Liver (tissue), 9 donors: Measurements from ENCODE around the gene TACC2. TPM values are rescaled to one million over a fixed set of nuclear protein-coding genes. Genes with fewer than 3 reads are reported as not detected.

Experiments
- DNase-seq: peaks from one replicate; pipeline ENCODE4 v3.0.0-alpha.2; 2017; ENCODE audit warnings: low spot score
- H3K27ac ChIP-seq, 2 donors: one replicate each; pipeline ENCODE4 v1.7.0; 2013; ENCODE audit warnings: inconsistent platforms in 2 of 2, low read length in 2 of 2, control low read depth in 1 of 2, low read depth in 1 of 2, mild to moderate bottlenecking in 1 of 2
- H3K27me3 ChIP-seq, 4 donors: one replicate each; pipeline versions ENCODE4 v1.6.1 to v1.7.0; 2013; ENCODE audit warnings: low read length in 3 of 4, inconsistent platforms in 1 of 4, mild to moderate bottlenecking in 1 of 4, moderate library complexity in 1 of 4; ENCODE audit not compliant: control insufficient read depth in 4 of 4, insufficient read depth in 4 of 4
- H3K36me3 ChIP-seq, 4 donors: one replicate each; pipeline versions ENCODE4 v1.6.1 to v1.7.0; 2013; ENCODE audit warnings: low read length in 3 of 4, mild to moderate bottlenecking in 3 of 4, low read depth in 1 of 4, moderate library complexity in 1 of 4; ENCODE audit not compliant: control insufficient read depth in 4 of 4, insufficient read depth in 3 of 4
- H3K4me1 ChIP-seq, 4 donors: one replicate each; pipeline versions ENCODE4 v1.6.1 to v1.7.0; 2013; ENCODE audit warnings: low read length in 3 of 4, mild to moderate bottlenecking in 3 of 4, moderate library complexity in 1 of 4; ENCODE audit not compliant: control insufficient read depth in 4 of 4, insufficient read depth in 4 of 4
- H3K4me3 ChIP-seq, 3 donors: one replicate each; pipeline versions ENCODE4 v1.6.1 to v1.7.0; 2013; ENCODE audit warnings: low read length in 3 of 3, control low read depth in 1 of 3, low read depth in 1 of 3, mild to moderate bottlenecking in 1 of 3
- H3K9ac ChIP-seq, 2 donors: one replicate each; pipeline ENCODE4 v1.7.0; 2013; ENCODE audit warnings: low read length in 2 of 2, mild to moderate bottlenecking in 2 of 2, moderate library complexity in 2 of 2, control low read depth in 1 of 2, low read depth in 1 of 2
- H3K9me3 ChIP-seq, 4 donors: one replicate each; pipeline versions ENCODE4 v1.6.1 to v1.7.0; 2013; ENCODE audit warnings: low read length in 3 of 4; ENCODE audit not compliant: control insufficient read depth in 4 of 4
- ATF3 ChIP-seq: IDR thresholded peaks from 2 replicates; pipeline ENCODE4 v1.6.1; 2016; ENCODE audit warnings: antibody characterized with exemption
- EGR1 ChIP-seq, 2 donors: IDR thresholded peaks; 2 replicates each; pipeline ENCODE4 v1.6.1; 2016 to 2018; ENCODE audit warnings: antibody characterized with exemption in 2 of 2, low read depth in 2 of 2
- FOXA2 ChIP-seq: IDR thresholded peaks from 2 replicates; pipeline ENCODE4 v1.6.1; 2016; ENCODE audit warnings: antibody characterized with exemption
- GABPA ChIP-seq, 2 donors: IDR thresholded peaks in 1 of 2; conservative IDR thresholded peaks in 1 of 2; 2 replicates each; pipeline ENCODE4 v1.6.1; 2016; ENCODE audit warnings: antibody characterized with exemption in 2 of 2, mild to moderate bottlenecking in 1 of 2, moderate library complexity in 1 of 2
- HNF4G ChIP-seq: IDR thresholded peaks from 2 replicates; pipeline ENCODE4 v1.6.1; 2016; ENCODE audit warnings: antibody characterized with exemption
- JUND ChIP-seq, 2 donors: IDR thresholded peaks; 2 replicates each; pipeline ENCODE4 v1.6.1; 2016; ENCODE audit warnings: antibody characterized with exemption in 2 of 2
- MAX ChIP-seq: IDR thresholded peaks from 2 replicates; pipeline ENCODE4 v1.6.1; 2016; ENCODE audit warnings: antibody characterized with exemption
- NR2F2 ChIP-seq: IDR thresholded peaks from 2 replicates; pipeline ENCODE4 v1.6.1; 2016; ENCODE audit warnings: antibody characterized with exemption
- RAD21 ChIP-seq, 2 donors: IDR thresholded peaks; 2 replicates each; pipeline ENCODE4 v1.6.1; 2016; ENCODE audit warnings: antibody characterized with exemption in 2 of 2, mild to moderate bottlenecking in 2 of 2
- RXRA ChIP-seq, 2 donors: IDR thresholded peaks; 2 replicates each; pipeline ENCODE4 v1.6.1; 2017 to 2018; ENCODE audit warnings: antibody characterized with exemption in 2 of 2, mild to moderate bottlenecking in 1 of 2
- SP1 ChIP-seq: IDR thresholded peaks from 2 replicates; pipeline ENCODE4 v1.6.1; 2018; ENCODE audit warnings: antibody characterized with exemption, mild to moderate bottlenecking
- TAF1 ChIP-seq: conservative IDR thresholded peaks from 2 replicates; pipeline ENCODE4 v1.6.1; 2016; ENCODE audit warnings: antibody characterized with exemption, mild to moderate bottlenecking
- YY1 ChIP-seq: IDR thresholded peaks from 2 replicates; pipeline ENCODE4 v1.6.1; 2016; ENCODE audit warnings: antibody characterized with exemption, mild to moderate bottlenecking
- WGBS: extraction: QIAGEN DNeasy Blood & Tissue Kit; methylation state at CpG from one replicate; pipeline ENCODE4 v1.1.7; 2013; 5-methylcytosine and 5-hydroxymethylcytosine counted together
- polyA plus RNA-seq, 2 donors: library from polyadenylated mRNA; stranded (reverse) in 1 of 2; unstranded in 1 of 2; fragments of 200-250 nt in 1 of 2; fragments of >200 nt in 1 of 2; fragmentation: Nextera tagmentation in 1 of 2; extraction: Ambion mirVana in 1 of 2; gene quantifications; one replicate each; pipeline versions ENCODE4 v1.2.1 to v1.2.3, GENCODE V29; 2013 to 2015
- total RNA-seq, 2 donors: library from RNA; depleted of rRNA; stranded (reverse); fragments of >200 nt; gene quantifications; one replicate each; pipeline ENCODE4 v1.2.3, GENCODE V29; 2014
- TF ChIP-seq, protein P1 (sequence below): IDR thresholded peaks from 2 replicates; pipeline ENCODE4 v1.6.1; 2016; ENCODE audit warnings: antibody characterized with exemption, mild to moderate bottlenecking
- TF ChIP-seq, protein P2 (sequence below): IDR thresholded peaks from 2 replicates; pipeline ENCODE4 v1.6.1; 2016; ENCODE audit warnings: antibody characterized with exemption
- TF ChIP-seq, protein P3 (sequence below): fragments of 150-350 bp; IDR thresholded peaks from 2 replicates; pipeline ENCODE4 v1.5.1; 2017; ENCODE audit warnings: improper control_type of control experiment, low read depth, low read length; ENCODE audit not compliant: missing input control
- donor health status: healthy.
- donor health status: healthy.
- donor health status: healthy.
- donor health status: healthy.
- donor health status: healthy.

The TACC2 gene
- total and polyA plus RNA-seq, 4 donors, result 1.5 to 9.1 (median 7.8) TPM

- no peaks in the 10 kb centered on the region for H3K36me3 ChIP-seq
- WGBS, result 96% methylated on average over 3 of the region's 3 CpGs
- no peak for DNase-seq
- H3K9ac ChIP-seq, result no peak overlapping the region
- TF ChIP-seq NR2F2, result no peak
- TF ChIP-seq, protein P1, sequence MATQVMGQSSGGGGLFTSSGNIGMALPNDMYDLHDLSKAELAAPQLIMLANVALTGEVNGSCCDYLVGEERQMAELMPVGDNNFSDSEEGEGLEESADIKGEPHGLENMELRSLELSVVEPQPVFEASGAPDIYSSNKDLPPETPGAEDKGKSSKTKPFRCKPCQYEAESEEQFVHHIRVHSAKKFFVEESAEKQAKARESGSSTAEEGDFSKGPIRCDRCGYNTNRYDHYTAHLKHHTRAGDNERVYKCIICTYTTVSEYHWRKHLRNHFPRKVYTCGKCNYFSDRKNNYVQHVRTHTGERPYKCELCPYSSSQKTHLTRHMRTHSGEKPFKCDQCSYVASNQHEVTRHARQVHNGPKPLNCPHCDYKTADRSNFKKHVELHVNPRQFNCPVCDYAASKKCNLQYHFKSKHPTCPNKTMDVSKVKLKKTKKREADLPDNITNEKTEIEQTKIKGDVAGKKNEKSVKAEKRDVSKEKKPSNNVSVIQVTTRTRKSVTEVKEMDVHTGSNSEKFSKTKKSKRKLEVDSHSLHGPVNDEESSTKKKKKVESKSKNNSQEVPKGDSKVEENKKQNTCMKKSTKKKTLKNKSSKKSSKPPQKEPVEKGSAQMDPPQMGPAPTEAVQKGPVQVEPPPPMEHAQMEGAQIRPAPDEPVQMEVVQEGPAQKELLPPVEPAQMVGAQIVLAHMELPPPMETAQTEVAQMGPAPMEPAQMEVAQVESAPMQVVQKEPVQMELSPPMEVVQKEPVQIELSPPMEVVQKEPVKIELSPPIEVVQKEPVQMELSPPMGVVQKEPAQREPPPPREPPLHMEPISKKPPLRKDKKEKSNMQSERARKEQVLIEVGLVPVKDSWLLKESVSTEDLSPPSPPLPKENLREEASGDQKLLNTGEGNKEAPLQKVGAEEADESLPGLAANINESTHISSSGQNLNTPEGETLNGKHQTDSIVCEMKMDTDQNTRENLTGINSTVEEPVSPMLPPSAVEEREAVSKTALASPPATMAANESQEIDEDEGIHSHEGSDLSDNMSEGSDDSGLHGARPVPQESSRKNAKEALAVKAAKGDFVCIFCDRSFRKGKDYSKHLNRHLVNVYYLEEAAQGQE, result no peak
- no peak for TF ChIP-seq GABPA (IDR thresholded peaks at IDR 0.05 in 1 of 2, conservative IDR thresholded peaks at IDR 0.05 in 1 of 2)
- TF ChIP-seq SP1, result no peak
- no peak for TF ChIP-seq EGR1 (IDR thresholded peaks at IDR 0.05; ENCODE audit: low read depth in 2 of 2)
- no peak for TF ChIP-seq TAF1
- TF ChIP-seq RAD21 (IDR thresholded peaks at IDR 0.05), result no peak
- TF ChIP-seq, protein P2, sequence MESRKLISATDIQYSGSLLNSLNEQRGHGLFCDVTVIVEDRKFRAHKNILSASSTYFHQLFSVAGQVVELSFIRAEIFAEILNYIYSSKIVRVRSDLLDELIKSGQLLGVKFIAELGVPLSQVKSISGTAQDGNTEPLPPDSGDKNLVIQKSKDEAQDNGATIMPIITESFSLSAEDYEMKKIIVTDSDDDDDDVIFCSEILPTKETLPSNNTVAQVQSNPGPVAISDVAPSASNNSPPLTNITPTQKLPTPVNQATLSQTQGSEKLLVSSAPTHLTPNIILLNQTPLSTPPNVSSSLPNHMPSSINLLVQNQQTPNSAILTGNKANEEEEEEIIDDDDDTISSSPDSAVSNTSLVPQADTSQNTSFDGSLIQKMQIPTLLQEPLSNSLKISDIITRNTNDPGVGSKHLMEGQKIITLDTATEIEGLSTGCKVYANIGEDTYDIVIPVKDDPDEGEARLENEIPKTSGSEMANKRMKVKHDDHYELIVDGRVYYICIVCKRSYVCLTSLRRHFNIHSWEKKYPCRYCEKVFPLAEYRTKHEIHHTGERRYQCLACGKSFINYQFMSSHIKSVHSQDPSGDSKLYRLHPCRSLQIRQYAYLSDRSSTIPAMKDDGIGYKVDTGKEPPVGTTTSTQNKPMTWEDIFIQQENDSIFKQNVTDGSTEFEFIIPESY, result no peak
- TF ChIP-seq RXRA (IDR thresholded peaks at IDR 0.05), result no peak
- no peak for TF ChIP-seq JUND (IDR thresholded peaks at IDR 0.05)
- TF ChIP-seq, protein P3, sequence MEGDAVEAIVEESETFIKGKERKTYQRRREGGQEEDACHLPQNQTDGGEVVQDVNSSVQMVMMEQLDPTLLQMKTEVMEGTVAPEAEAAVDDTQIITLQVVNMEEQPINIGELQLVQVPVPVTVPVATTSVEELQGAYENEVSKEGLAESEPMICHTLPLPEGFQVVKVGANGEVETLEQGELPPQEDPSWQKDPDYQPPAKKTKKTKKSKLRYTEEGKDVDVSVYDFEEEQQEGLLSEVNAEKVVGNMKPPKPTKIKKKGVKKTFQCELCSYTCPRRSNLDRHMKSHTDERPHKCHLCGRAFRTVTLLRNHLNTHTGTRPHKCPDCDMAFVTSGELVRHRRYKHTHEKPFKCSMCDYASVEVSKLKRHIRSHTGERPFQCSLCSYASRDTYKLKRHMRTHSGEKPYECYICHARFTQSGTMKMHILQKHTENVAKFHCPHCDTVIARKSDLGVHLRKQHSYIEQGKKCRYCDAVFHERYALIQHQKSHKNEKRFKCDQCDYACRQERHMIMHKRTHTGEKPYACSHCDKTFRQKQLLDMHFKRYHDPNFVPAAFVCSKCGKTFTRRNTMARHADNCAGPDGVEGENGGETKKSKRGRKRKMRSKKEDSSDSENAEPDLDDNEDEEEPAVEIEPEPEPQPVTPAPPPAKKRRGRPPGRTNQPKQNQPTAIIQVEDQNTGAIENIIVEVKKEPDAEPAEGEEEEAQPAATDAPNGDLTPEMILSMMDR, result no peak
- TF ChIP-seq ATF3, result no peak
- no peak for TF ChIP-seq YY1
- no peak for TF ChIP-seq HNF4G
- TF ChIP-seq FOXA2, result no peak
- TF ChIP-seq MAX, result no peak
- H3K4me3 ChIP-seq, result no peak overlapping the region
- H3K9me3 ChIP-seq, result no peaks in the 10 kb centered on the region
- H3K4me1 ChIP-seq, result peaks cover 0 to 8% (median 7%) of the 10 kb centered on the region in 4 donors
- no peaks in the 10 kb centered on the region for H3K27me3 ChIP-seq
- no peak overlapping the region for H3K27ac ChIP-seq
Measured at GRCh38 chr10:122178655-122179054, 189.7 kb downstream of the TACC2 start.
